WI38 (cell line): ENCODE results near the gene ATP2B3.

Source experiments
- H3K4me3 ChIP-seq: 2 replicates; pipeline ENCODE4 v1.5.1; 2011; ENCODE audit warnings: low read depth, mild to moderate bottlenecking, control low read depth, low read length
- CTCF ChIP-seq: IDR thresholded peaks from 2 replicates; pipeline ENCODE4 v1.5.1; 2012; ENCODE audit warnings: low read depth, mild to moderate bottlenecking, control low read depth, low read length

ATP2B3 gene

GRCh38 chrX:153474266-153474665 lies 43.2 kb upstream of the ATP2B3 start:
- no peak for TF ChIP-seq CTCF
- H3K4me3 ChIP-seq: no peak overlapping the region

- no peak overlapping the region for H3K4me3 ChIP-seq
- no peak for TF ChIP-seq CTCF
These were observed 42.7 kb upstream of the ATP2B3 start for GRCh38 chrX:153474718-153475117.

GRCh38 chrX:153475271-153475670 lies 42.2 kb upstream of the ATP2B3 start:
- no peak overlapping the region for H3K4me3 ChIP-seq
- no peak for TF ChIP-seq CTCF

GRCh38 chrX:153475751-153476281 lies 41.6 kb upstream of the ATP2B3 start:
- TF ChIP-seq CTCF: no peak
- H3K4me3 ChIP-seq: no peak overlapping the region

DNA sequence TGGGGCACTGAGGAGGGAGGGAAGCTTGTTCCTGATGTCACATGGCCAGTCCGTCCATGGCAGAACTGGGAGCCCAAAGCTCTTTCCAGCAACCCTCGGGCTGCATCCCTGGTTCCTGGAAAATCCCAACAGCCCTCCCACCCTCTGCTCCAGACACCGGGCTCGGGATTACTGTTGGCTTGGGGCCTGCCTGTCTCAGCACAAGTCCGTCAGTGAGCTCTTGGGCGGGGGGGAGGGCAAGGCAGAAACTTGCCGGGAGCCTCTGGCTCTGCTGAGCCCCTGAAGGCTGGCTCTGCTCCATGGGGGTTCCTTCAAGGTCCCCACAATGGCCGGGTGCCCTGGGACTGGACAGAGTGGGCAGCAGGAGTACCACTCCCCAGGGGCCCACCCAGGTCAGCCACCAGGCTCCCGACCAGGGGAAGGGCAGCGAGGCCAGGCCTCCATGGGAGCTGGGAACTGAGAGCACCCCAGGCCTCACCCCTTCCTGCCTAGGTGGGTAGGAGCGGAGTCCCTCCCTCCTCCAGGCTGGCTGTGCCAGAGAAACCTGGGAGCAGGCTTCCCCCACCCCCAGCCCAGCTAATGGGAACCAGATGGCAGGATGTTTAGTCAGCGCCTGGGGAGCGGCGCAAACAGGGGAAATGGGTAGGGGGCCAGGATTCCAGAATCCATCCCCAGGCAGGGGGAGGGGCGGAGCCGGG lies 40.6 kb upstream of the ATP2B3 start:
- TF ChIP-seq CTCF: no peak
- no peak overlapping the region for H3K4me3 ChIP-seq

- TF ChIP-seq CTCF: no peak
- no peak overlapping the region for H3K4me3 ChIP-seq
These were observed 40.0 kb upstream of the ATP2B3 start for GRCh38 chrX:153477364-153477857.

DNA sequence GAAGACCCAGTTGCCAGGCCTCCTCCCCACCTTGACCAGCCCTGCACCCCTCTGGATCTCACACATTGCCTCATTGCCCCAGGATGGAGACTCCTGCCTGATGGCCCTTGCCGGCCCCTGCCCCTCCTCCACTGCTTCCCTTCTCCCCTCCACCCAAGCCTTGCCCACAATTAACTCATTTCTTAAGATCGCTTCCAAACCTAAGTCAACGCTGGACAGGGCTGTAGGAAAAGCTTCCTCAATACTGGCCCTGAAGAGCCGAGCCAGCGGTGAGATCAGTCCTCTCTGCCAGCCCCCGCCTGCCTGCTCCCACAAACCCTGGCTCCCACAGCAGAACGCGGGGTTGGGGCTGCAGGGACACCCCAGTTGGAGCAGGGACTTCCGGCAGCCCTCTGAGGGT lies 39.5 kb upstream of the ATP2B3 start:
- H3K4me3 ChIP-seq: no peak overlapping the region
- no peak for TF ChIP-seq CTCF
